HL-60 (cell line): ENCODE results near the gene DNAJC10.
"Not testable (repeated sequence)": the region's sequence is repeated elsewhere in the genome, so short reads cannot be mapped to it uniquely, and the experiment has no call there.

Experiments used
- DNase-seq, 2 experiments: peaks; one replicate each; pipeline ENCODE4 v3.0.0-alpha.2; 2010 to 2020; ENCODE audit warnings: low read depth in 1 of 2, low spot score in 1 of 2
- H3K27ac ChIP-seq: fragments of 250-450 bp; sonication (Bioruptor Pico); replicated peaks from 2 replicates; pipeline ENCODE4 v1.5.1; 2020; ENCODE audit warnings: mild to moderate bottlenecking, moderate library complexity
- H3K27me3 ChIP-seq: fragments of 250-450 bp; sonication (Bioruptor Pico); 2 replicates; pipeline ENCODE4 v1.5.1; 2021; ENCODE audit warnings: mild to moderate bottlenecking, moderate library complexity; ENCODE audit not compliant: insufficient read depth, poor library complexity, severe bottlenecking
- H3K4me3 ChIP-seq: replicated peaks from 2 replicates; pipeline ENCODE4 v1.5.1; 2011; ENCODE audit warnings: mild to moderate bottlenecking, control low read depth, low read length; ENCODE audit not compliant: insufficient read depth
- GABPA ChIP-seq: IDR thresholded peaks from 2 replicates; pipeline ENCODE4 v1.6.1; 2012; ENCODE audit warnings: low read depth
- POLR2AphosphoS5 ChIP-seq: IDR thresholded peaks from 2 replicates; pipeline ENCODE4 v1.6.1; 2012; ENCODE audit warnings: low read depth
- REST ChIP-seq: IDR thresholded peaks from 2 replicates; pipeline ENCODE4 v1.6.1; 2012; ENCODE audit warnings: low read depth; ENCODE audit not compliant: insufficient replicate concordance
- SPI1 ChIP-seq: IDR thresholded peaks from 2 replicates; pipeline ENCODE4 v1.6.1; 2012; ENCODE audit warnings: low read depth, mild to moderate bottlenecking, borderline replicate concordance
- TF ChIP-seq, protein P1 (sequence below): IDR thresholded peaks from one replicate; pipeline ENCODE4 v1.5.1; 2011; ENCODE audit warnings: low read length, control low read depth, inconsistent platforms; ENCODE audit not compliant: insufficient read depth

Gene DNAJC10

DNA sequence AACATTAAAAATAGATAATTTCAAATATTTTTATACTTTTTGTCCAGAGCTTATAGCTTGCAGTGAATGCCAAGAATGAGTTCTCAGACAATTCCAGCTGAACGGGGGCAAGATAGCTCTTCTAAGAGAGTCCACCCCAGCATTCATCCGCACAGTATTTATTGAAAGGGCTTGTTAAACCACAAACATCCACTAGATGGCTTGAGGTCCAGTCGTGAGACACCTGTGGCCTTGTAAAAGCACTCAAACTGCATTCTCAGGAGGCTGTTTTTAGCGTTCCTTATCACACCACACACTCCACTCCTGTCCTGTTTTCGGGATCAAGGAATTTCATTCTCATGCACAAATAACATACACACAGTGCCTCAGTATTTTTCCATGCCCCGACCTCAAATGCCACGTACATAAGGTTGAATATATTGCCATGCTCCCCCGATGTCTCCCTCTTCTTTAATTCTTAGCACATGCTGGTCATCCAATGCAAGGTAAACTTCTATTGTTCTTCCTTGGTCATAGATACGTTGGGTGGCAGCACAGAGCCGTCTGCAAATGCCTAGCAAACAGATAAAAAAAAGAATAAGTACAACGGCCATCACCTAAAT, 47.4 kb downstream of the DNAJC10 start:
- no peak for TF ChIP-seq POLR2AphosphoS5
- TF ChIP-seq SPI1 = no peak
- no peak for TF ChIP-seq GABPA
- no peak for TF ChIP-seq REST
- TF ChIP-seq, protein P1, sequence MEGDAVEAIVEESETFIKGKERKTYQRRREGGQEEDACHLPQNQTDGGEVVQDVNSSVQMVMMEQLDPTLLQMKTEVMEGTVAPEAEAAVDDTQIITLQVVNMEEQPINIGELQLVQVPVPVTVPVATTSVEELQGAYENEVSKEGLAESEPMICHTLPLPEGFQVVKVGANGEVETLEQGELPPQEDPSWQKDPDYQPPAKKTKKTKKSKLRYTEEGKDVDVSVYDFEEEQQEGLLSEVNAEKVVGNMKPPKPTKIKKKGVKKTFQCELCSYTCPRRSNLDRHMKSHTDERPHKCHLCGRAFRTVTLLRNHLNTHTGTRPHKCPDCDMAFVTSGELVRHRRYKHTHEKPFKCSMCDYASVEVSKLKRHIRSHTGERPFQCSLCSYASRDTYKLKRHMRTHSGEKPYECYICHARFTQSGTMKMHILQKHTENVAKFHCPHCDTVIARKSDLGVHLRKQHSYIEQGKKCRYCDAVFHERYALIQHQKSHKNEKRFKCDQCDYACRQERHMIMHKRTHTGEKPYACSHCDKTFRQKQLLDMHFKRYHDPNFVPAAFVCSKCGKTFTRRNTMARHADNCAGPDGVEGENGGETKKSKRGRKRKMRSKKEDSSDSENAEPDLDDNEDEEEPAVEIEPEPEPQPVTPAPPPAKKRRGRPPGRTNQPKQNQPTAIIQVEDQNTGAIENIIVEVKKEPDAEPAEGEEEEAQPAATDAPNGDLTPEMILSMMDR = no peak
- DNase-seq = peak in 1 of 2 experiments; percentile 7
- Histone ChIP-seq H3K27me3 (no peaks in the 10 kb centered on the region), H3K4me3 (no peak overlapping the region), H3K27ac (no peak overlapping the region)

DNA sequence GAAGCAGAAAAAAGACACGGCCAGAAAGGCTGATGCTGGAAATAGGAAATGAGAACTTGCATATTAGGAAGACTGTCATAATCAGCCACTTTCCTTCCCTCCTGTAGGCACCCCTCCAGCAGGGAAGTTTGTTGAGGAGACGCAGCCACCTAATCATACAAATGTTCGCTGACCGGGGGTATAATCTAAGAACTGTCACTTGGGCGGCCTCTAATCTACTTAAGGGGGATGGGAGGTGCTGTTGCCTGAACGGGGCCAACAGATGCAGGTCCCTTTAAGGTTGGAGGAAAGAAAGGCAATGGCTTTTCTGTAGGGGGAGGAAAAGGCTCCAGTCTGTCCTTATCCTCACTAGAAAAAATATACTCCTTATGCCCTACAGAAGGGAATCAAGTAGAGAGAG, 50.6 kb downstream of the DNAJC10 start:
- DNase-seq = no peak
- Histone ChIP-seq H3K4me3 (no peak overlapping the region), H3K27ac (no peak overlapping the region), H3K27me3 (no peaks in the 10 kb centered on the region)
- TF ChIP-seq, protein P1 = no peak
- TF ChIP-seq SPI1 (no peak), POLR2AphosphoS5 (no peak), GABPA (no peak), REST (no peak)

DNA sequence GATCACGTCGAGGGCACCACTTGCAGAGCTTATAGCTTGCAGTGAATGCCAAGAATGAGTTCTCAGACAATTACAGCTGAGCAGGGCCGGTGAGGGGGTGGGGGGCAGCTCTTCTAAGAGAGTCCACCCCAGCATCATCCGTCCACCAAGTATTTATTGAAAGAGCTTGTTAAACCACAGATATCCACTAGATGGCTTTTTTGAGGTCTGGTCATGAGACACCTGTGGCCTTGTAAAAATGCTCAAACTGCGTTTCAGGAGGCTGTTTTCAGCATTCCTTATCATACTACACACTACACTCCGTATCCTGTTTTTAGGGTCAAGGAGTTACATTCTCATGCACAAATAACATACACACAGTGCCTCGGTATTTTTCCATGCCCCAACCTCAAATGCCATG, 51.5 kb downstream of the DNAJC10 start:
- Histone ChIP-seq H3K27ac (no peak overlapping the region), H3K27me3 (no peaks in the 10 kb centered on the region), H3K4me3 (no peak overlapping the region)
- TF ChIP-seq GABPA (no peak), POLR2AphosphoS5 (no peak), SPI1 (no peak), REST (no peak)
- TF ChIP-seq, protein P1 = no peak
- no peak for DNase-seq

- H3K27ac ChIP-seq, H3K4me3 ChIP-seq, DNase-seq, H3K27me3 ChIP-seq: not testable (repeated sequence)
Measured at GRCh38 chr2:182768950-182769349, 52.9 kb downstream of the DNAJC10 start.
